ENCODE measurements around the gene DUS2.

GRCh38 chr16:68066763-68067162 lies 43.7 kb downstream of the DUS2 start:
- TF ChIP-seq CTCF (conservative IDR thresholded peaks at IDR 0.05 in 1 of 2, IDR thresholded peaks at IDR 0.05 in 1 of 2; ENCODE audit: extremely low read depth in 1 of 2, insufficient read depth in 1 of 2, low read depth in 1 of 2, low read length in 2 of 2) (no peak), EZH2 (IDR thresholded peaks at IDR 0.05; ENCODE audit: borderline replicate concordance, low read length) (no peak)

Measured in mammary epithelial cell (primary cell).